GM19463 (cell line): ENCODE results near the gene AGAP3.

ENCODE experiments used
- ATAC-seq: cut with Tn5 transposase; IDR thresholded peaks from one replicate; pipeline ENCODE4 v1.9.1; 2021; ENCODE audit warnings: mild to moderate bottlenecking, moderate library complexity; ENCODE audit not compliant: unreplicated experiment

The AGAP3 gene

DNA sequence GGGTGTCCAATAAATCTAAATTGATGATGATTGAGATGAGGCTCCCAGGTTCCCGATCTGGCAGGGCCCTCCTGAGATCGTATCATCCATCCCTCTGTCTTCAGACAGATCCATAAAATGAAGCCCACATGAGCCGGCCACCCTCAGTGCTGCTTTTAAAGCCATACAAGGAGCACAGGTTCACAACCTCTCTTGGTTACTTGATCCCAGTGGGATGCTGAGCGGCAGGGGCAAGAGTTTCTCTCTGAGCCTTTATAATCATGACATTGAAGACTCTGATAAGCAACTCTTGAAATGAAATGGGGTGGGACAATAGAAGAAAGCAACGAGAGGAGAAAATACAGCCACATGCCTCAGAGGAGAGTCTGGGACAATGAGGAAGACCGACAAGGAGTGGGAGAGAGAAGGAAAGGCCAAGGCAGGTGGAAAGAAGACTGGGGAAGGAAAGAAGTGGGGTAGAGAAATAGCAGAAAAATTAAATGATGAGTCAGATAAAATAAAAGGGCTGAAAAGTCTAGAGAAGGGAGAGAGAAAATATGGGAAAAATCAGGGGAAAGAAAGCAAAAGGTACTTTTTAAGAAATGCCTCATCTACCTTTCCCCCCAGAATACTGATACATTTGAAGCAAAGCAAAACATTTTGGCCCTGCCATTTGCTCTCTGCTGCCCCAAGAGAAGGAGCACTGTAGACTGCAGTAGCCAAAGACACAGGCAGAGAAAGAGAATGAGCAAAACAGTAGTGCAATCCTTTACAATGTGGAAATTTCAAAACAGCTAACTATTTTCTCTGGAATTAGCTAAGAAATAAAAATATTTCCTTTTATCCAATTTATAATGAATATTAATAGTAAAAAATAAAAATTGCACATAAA, 66.6 kb downstream of the AGAP3 start:
- ATAC-seq, result no peak

DNA sequence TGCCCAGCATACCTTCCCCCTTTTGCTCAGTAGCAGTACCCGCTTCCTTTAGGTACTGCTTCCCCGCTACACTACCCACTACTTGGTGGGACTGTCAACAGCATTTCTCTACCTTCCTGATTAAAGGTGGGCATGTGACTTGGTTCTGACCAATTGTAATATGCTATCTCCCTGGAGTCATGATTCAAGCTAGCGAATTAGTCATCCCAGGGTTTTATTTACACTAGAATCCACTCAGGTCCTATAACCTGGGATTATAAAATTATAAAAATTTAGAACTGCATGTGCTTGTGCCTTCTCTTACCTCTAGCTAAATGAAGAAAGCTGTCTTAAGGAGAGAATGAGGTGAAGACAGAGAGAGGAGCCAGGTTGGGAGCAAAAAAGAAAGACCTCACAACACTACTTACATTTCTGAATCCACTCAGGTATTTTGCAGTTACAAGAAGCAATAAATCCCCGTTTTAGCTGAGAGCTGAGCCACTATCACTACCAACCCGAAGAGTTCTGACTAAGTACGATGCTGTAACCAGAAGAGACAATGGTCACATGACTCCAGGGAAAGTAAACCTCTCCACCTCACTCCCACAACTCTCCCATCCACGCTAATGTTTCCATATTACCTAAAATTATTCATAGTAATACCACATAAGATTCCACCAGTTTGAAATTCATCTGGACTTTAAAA, 71.5 kb downstream of the AGAP3 start:
- no peak for ATAC-seq

- ATAC-seq, result no peak
These were observed 75.5 kb downstream of the AGAP3 start for GRCh38 chr7:151161757-151162156.

DNA sequence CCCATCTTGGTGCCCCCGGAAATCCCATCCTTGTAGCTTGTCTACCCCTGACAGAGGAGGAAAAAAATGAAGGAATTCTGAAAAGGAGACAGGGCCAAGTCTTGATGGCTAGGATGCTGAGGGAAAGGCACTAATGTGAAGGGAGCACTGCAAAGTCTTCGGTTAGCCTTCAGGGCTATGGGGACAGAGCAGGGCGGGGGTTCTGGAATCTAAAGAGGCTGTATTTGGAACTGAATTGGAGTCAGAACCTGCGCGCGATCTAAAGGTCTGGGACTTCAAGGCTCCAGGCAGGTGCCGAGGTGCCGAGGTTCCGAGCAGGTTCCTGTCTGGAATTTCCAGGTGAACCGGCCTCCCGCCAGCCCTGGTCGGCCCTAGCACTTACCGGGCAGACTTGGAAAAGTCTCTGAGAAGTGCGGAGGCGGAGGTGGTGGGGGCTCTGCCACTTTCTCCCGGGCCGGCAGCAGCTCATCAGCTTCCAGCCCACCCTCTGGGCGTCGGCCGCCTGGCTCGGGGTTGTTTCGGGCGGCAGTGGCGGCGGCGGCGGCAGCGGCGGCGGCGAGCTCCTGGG, 80.4 kb downstream of the AGAP3 start:
- no peak for ATAC-seq

- ATAC-seq, result no peak
These were observed 81.1 kb downstream of the AGAP3 start, which contains the start of gene GBX1 for GRCh38 chr7:151167197-151167961. Gene GBX1, minus strand, starts transcription at chr7:151167694. Its CDS starts 146 bp downstream, at chr7:151167548.

GRCh38 chr7:151168003-151168786, 81.9 kb downstream of the AGAP3 start:
- peak; percentile 52 for ATAC-seq

GRCh38 chr7:151168787-151169162, 82.5 kb downstream of the AGAP3 start:
- no peak for ATAC-seq

DNA sequence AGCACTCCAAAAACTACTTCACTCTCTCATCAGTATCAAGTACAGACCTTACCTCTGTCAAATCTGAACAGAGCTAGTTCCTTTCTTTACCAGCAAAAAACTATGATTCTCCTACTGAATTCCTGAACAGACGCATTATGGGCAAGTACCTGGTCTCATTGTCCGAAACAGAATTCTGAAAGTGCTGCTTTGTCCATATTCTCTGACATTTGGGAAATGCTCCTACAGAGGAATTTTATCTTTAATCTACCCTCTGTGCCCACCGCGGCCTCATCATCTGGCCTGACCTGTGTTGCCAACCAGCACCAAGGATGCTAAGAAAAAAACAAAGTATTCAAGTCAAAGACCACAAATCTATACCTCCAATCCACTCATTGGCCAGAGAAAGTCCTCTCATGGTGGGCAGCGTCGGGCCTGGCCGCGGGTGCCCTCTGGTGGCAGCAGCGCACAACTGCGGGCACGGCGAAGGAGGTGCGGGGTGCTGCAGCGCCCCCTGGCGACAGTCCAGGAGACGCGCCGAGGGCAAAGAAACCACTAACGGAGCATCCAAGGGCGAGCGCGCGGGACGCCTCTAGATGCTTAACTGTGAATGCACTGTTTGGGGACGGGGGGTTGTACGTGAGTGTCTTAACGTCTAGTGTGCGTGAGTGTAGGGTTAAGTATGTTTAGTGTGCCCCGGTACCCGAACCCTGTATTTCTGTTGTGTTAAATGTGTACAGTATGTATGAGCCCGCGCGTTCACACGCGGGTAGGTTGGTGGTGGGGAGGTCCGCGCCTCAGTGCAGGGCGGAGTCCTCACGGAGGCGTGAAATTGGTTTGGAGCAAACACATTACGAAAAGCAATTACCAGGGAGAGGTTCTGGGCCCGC, 86.2 kb downstream of the AGAP3 start:
- peak; percentile 61 for ATAC-seq

DNA sequence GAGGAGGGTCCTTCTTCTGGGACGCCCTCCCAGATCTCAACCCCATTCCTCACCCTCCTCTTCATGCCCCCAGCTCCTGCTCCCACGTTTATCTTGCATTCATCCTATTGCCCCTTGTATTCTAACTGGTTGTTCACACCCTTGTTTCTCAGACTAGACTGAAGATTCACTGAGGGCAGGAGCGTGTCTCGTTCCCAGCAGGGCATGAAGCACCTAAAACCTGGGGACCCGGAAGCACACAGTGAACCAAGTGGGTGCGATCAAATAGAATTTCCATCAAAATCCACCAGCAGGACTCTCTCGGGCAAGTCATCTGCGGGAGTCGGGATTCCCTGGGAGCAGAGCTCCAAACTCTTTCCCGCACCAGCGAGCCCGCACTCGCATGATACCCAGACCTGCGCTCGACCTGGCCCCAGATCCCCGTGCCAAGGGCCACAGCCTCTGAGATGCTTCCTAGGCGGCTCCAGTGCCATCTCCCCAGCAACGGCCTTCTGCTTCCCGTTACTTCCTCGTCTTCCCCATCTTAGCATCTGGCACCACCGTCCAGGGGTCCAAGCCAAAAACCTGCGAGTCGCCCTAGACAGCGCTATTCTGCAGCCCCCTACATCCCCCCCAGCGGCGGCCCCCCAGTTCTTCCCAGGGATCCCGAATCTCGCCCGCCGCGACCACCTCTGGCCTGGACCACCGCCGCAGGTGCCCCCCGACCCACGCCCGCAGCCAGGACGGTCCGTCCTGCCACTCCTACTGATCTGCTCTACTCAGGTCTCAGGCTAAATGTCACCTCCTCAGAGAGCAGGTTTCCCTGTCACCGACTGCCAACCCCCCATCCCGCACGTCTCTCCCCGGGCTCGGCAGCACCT, 87.3 kb downstream of the AGAP3 start:
- ATAC-seq, result no peak

DNA sequence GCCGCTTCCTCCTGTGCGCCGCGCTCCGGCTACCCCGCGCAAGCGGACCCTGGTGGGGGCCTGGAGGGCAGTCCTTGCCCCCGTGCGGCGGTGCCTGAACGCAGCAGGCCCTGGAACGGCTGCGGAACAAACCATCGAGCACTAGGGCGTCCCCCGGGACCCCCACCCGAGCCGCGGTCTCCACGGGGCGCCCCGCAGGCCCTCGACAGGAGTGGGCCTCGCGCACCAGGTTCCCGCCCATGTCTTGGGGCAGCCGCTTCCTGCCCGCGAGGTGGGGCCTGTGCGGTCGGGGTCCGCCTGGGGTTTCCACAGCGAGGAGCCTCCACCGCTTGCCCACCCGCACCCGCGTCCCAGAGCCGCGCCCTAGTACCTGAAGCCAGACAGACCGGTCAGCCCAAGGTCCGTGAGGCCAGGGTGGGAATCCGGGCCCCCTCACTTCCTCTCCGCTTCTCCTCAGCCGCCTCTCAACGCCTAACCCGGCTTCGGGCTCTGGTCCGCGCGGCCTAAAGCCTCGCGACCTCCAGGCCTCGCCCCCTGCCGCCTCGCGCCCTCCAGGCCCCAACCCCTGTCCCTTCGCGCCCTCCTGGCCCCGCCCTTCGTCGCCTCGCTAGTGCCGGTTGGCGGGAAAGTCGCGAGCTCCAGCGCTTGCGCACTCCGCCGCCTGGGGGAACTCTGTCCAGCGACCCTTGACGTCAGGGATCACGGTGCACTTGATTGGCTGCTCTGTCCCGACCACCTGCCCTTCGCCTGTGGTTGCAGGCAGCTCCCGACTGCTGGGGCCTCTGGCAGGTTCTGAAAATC, 88.2 kb downstream of the AGAP3 start:
- ATAC-seq, result no peak

DNA sequence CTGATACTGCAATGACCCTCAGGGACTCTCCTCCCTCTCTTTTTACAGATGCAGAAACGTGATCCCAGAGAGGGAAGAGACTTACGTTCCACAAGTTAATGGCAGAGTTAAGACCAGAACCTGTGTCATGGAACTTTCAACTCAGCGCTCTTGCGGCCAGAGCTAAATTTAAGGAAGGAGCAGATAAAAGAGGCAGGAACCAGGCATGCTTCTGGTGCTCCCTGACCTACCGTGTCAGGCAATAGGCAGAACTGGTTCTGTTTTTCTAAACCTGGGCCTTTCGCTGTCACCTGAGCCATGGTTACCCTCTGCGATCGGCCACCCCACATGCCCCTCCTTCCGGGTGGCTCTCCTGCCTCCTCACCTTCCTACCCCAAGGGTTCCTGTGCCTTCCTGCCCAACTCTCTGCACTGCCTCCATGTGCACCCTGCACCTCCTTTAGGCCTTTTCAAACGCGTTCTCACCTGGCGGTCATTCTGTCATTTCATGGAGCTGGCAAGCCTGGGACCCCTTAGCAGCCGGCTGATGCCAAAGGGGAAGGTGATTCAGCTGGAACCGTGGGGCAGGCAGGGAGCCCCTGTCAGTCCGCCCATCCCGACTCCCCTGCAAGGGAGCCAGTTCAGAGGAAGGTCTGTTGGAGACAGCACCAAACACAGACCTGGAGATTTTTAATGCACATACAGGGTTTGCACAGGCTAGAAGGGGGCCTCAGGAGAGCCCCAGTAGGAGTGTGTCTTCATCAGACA, 88.9 kb downstream of the AGAP3 start:
- no peak for ATAC-seq

DNA sequence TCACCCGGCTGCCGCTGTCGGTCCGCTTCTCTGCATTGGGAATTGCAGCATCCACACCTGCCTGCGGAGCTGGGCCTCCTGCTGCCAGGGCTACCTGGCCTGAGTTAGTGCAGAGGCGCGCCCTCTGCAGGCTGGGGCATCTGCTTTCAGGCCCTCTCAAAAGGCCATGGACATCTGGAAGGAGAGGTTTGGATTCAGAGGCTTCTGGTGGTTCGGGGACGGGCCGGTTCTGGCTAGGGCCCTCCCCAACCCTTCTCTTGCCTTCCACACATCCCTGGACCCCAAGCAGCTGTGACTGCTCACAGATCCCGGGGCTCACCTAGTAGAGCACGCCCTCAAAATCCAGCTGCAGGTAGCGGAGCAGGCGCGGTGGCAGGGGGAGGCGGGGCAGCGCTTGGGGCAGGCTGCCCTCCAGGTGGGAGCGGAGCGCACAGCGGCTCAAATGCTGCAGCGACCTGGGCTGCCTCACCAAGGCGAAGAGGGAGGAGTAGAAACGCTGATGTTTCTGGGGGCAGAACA, 89.6 kb downstream of the AGAP3 start:
- no peak for ATAC-seq

GRCh38 chr7:151176401-151176800, 90.1 kb downstream of the AGAP3 start:
- ATAC-seq, result no peak

DNA sequence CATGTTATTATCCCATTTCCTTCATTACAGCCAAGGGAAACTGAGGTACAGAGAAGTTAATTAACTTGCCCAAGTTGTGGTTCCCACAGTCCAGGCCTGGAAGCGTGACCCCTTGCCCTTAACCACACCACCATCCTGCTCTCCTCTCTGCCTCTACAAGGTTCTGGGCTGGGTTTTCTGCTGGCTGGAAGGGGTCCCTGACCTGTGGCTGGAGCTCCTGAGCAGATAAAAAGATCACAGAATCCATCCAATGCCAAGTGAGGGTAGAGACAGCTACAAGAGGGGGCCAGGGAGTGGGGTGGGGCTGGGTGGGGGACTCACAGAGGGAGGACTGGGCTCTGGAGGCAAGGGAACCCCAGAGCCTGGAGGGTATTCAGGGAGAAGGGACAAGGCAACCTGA, 91.0 kb downstream of the AGAP3 start:
- ATAC-seq, result no peak

DNA sequence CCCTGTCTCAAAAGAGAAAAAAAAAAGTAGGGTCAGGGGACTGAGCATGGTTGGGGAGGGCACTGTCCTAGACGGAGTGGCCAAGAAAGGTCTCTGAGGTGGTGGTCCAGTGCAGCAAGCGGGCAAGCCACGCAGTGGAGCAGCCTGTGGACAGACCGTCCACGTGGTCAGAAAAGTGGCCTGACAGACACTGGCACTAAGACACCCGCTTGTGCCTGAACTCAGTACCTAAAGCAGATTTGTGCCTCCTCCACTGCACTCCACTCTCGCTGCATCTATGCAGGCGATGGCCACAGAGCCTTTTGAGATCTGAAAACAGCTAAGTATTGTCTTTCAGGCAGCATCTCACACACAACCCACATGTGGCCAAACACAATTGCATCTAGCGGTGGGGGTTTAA, 92.0 kb downstream of the AGAP3 start:
- no peak for ATAC-seq

- ATAC-seq, result no peak
These were observed 92.6 kb downstream of the AGAP3 start for GRCh38 chr7:151178831-151179230.
